D721Med (cell line): ENCODE measurements around the gene KMT2E.

ENCODE experiments used
- DNase-seq: peaks from one replicate; pipeline ENCODE4 v3.0.0; 2011; ENCODE audit warnings: low spot score; ENCODE audit not compliant: insufficient read length
- FAIRE-seq: peaks from 2 replicates; lab custom pipeline; 2011; peaks lifted over from hg19 to GRCh38; lab: Jason Lieb, UNC
- CTCF ChIP-seq: IDR thresholded peaks from 2 replicates; pipeline ENCODE4 v1.5.1; 2012; ENCODE audit warnings: mild to moderate bottlenecking, control low read depth; ENCODE audit not compliant: insufficient read depth; ENCODE audit errors: missing control alignments

KMT2E gene

DNA sequence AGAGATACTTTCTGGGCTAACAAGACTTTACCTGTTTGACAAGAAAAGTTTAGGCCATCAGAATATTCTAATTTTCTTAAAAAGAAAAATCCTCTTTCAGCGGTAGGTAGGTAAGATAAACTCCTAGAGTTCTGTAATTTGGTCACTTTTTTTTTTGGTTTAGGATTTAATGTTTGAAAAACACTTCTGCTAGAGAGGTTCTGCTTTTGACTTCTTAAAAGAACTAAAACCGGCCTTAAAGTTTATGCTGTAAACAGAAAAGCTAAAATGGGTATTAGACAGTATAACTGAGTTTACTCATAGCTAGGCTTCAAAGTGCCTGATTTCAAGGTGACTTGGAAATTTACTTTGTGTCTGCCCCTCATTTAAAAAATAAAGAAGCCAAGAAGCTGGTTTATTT is 21.7 kb upstream of the KMT2E start:
- no peak for TF ChIP-seq CTCF
- FAIRE-seq (no peak), DNase-seq (no peak)

- FAIRE-seq (no peak), DNase-seq (no peak)
- no peak for TF ChIP-seq CTCF
These were observed 20.7 kb upstream of the KMT2E start for GRCh38 chr7:104993217-104993862.

- DNase-seq (no peak), FAIRE-seq (no peak)
- no peak for TF ChIP-seq CTCF
These were observed 15.8 kb upstream of the KMT2E start for GRCh38 chr7:104998040-104998752.

- no peak for FAIRE-seq
- DNase-seq, result no peak
- TF ChIP-seq CTCF, result no peak
These were observed 13.8 kb upstream of the KMT2E start for GRCh38 chr7:105000200-105000599.

DNA sequence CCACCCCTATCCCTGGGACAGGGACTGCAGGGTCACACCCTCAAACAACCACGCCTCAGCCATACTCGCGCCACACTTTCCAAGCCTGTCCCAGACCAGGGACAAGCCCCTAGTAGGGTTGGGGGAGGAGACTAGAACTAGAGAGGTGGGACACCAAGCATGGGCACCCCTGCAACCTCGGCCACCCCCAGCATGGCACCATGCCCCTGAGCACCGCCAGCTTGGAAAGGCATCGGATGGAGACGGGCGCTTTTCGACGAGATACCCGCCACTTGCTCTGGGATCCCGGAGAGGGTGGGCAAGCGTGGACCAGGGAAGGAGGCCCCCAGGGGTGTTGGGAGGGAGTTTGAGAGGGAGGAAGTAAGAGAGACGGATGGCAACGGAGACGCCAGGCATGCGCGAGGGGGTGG is 13.1 kb upstream of the KMT2E start:
- TF ChIP-seq CTCF, result no peak
- DNase-seq (no peak), FAIRE-seq (no peak)

- FAIRE-seq, result no peak
- DNase-seq, result no peak
- no peak for TF ChIP-seq CTCF
These were observed 12.3 kb upstream of the KMT2E start for GRCh38 chr7:105001652-105002184.

DNA sequence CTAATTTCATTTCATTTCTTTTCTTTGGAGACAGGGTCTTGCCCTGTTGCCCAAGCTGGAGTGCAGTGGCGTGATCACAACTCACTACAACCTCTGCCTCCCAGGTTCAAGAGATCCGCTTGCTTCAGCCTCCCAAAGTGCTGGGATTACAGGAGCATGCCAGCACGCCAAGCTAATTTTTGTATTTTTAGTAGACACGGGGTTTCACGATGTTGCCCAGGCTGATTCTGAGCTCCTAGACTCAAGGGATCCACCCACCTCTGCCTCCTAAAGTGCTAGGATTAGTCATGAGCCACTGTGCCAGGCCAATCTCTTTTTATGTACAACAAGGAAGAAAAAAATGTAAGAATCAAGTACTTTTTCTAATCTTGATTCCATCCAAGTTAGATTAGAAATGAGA is 10.7 kb upstream of the KMT2E start:
- FAIRE-seq (no peak), DNase-seq (no peak)
- no peak for TF ChIP-seq CTCF
